ENCODE measurements around the gene ZC3H6.

DNA sequence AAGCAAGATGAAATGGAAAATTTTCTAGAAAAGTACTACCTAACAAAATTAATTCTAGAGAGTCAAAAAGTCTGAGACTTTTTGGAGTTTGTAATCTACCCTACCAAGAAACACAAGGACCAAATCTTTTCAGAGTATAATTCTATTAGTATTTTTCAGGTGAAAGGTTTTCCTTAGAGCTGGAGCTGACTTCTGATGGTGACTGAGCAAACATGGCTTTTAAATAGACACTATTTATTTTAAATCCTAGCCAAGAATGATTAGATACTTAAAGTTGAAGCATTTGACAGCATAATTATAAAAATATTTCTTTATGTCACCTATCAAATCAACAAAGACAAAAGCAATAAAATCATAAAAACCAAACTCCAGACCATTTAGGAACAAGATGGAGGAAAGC lies 26.6 kb downstream of the ZC3H6 start:
- TF ChIP-seq POLR2A (IDR thresholded peaks at IDR 0.05), result no peak
- TF ChIP-seq, protein P1, sequence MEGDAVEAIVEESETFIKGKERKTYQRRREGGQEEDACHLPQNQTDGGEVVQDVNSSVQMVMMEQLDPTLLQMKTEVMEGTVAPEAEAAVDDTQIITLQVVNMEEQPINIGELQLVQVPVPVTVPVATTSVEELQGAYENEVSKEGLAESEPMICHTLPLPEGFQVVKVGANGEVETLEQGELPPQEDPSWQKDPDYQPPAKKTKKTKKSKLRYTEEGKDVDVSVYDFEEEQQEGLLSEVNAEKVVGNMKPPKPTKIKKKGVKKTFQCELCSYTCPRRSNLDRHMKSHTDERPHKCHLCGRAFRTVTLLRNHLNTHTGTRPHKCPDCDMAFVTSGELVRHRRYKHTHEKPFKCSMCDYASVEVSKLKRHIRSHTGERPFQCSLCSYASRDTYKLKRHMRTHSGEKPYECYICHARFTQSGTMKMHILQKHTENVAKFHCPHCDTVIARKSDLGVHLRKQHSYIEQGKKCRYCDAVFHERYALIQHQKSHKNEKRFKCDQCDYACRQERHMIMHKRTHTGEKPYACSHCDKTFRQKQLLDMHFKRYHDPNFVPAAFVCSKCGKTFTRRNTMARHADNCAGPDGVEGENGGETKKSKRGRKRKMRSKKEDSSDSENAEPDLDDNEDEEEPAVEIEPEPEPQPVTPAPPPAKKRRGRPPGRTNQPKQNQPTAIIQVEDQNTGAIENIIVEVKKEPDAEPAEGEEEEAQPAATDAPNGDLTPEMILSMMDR (IDR thresholded peaks at IDR 0.05), result no peak

Measured in body of pancreas (tissue), 4 donors.